ENCODE results near the gene MRPS33.
"Not testable (repeated sequence)": the region's sequence is repeated elsewhere in the genome, so short reads cannot be mapped to it uniquely, and the experiment has no call there.

MRPS33 gene

GRCh38 chr7:141014524-141015395, at the start of gene MRPS33:
Gene MRPS33 (minus strand): TSS chr7:141014952. CDS start chr7:141010633, 4,319 bp downstream.
- peak; percentile 90 for DNase-seq (ENCODE audit: low read depth)

- DNase-seq (ENCODE audit: low read depth): no peak
Measured at GRCh38 chr7:141057788-141058187, 43.0 kb upstream of the MRPS33 start.

GRCh38 chr7:141055146-141055545, 40.4 kb upstream of the MRPS33 start:
- no peak for DNase-seq (ENCODE audit: low read depth)

- DNase-seq (ENCODE audit: low read depth): no peak
Measured at GRCh38 chr7:141053626-141054025, 38.9 kb upstream of the MRPS33 start.

- no peak for DNase-seq (ENCODE audit: low read depth)
Measured at GRCh38 chr7:141045842-141046620, 31.3 kb upstream of the MRPS33 start.

- no peak for DNase-seq (ENCODE audit: low read depth)
Measured at GRCh38 chr7:141045126-141045841, 30.5 kb upstream of the MRPS33 start.

- DNase-seq (ENCODE audit: low read depth): no peak
Measured at GRCh38 chr7:141043616-141044015, 28.9 kb upstream of the MRPS33 start.

GRCh38 chr7:141042222-141043193, 27.8 kb upstream of the MRPS33 start:
- no peak for DNase-seq (ENCODE audit: low read depth)

GRCh38 chr7:141039376-141039775, 24.6 kb upstream of the MRPS33 start:
- DNase-seq (ENCODE audit: low read depth): no peak

GRCh38 chr7:141038100-141038499, 23.3 kb upstream of the MRPS33 start:
- not testable (repeated sequence) for DNase-seq (ENCODE audit: low read depth)

- DNase-seq (ENCODE audit: low read depth): not testable (repeated sequence)
Measured at GRCh38 chr7:141032539-141033323, 18.0 kb upstream of the MRPS33 start.

- no peak for DNase-seq (ENCODE audit: low read depth)
Measured at GRCh38 chr7:141028767-141029166, 14.0 kb upstream of the MRPS33 start.

GRCh38 chr7:141027043-141027442, 12.3 kb upstream of the MRPS33 start:
- DNase-seq (ENCODE audit: low read depth): no peak

- no peak for DNase-seq (ENCODE audit: low read depth)
Measured at GRCh38 chr7:141024668-141025067, 9.9 kb upstream of the MRPS33 start.

GRCh38 chr7:141023295-141023694, 8.5 kb upstream of the MRPS33 start:
- DNase-seq (ENCODE audit: low read depth): no peak

- no peak for DNase-seq (ENCODE audit: low read depth)
Measured at GRCh38 chr7:141017555-141017954, 2.8 kb upstream of the MRPS33 start.

- DNase-seq (ENCODE audit: low read depth): no peak
Measured at GRCh38 chr7:141016349-141016748, 1.6 kb upstream of the MRPS33 start.

GRCh38 chr7:141014125-141014523, 628 bp downstream of the MRPS33 start:
- no peak for DNase-seq (ENCODE audit: low read depth)

GRCh38 chr7:141013345-141013715, 1.4 kb downstream of the MRPS33 start:
- no peak for DNase-seq (ENCODE audit: low read depth)

GRCh38 chr7:141012696-141013344, 1.9 kb downstream of the MRPS33 start:
- DNase-seq (ENCODE audit: low read depth): no peak
